NT2/D1 (cell line): Measurements from ENCODE around the gene BCL6.

Experiments
- DNase-seq: peaks from one replicate; pipeline ENCODE4 v3.0.0-alpha.2; 2011; ENCODE audit warnings: low read depth, low spot score
- H3K27me3 ChIP-seq: 2 replicates; pipeline ENCODE4 v1.6.0; 2011; ENCODE audit warnings: mild to moderate bottlenecking; ENCODE audit not compliant: insufficient read length, insufficient read depth
- H3K36me3 ChIP-seq: 2 replicates; pipeline ENCODE4 v1.6.1; 2011; ENCODE audit warnings: mild to moderate bottlenecking, low read length, mixed read lengths; ENCODE audit not compliant: insufficient read depth, insufficient read length
- H3K4me1 ChIP-seq: 2 replicates; pipeline ENCODE4 v1.5.1; 2011; ENCODE audit not compliant: insufficient read depth, insufficient read length
- H3K4me3 ChIP-seq: 2 replicates; pipeline ENCODE4 v1.5.1; 2011; ENCODE audit warnings: low read depth; ENCODE audit not compliant: insufficient read length
- H3K9ac ChIP-seq: 2 replicates; pipeline ENCODE4 v1.6.0; 2011; ENCODE audit warnings: low read depth; ENCODE audit not compliant: insufficient read length
- H3K9me3 ChIP-seq: 2 replicates; pipeline ENCODE4 v1.5.1; 2011; ENCODE audit warnings: mild to moderate bottlenecking, low read length; ENCODE audit not compliant: insufficient read depth
- SUZ12 ChIP-seq: IDR thresholded peaks from 2 replicates; pipeline ENCODE4 v1.6.1; 2011; ENCODE audit not compliant: insufficient read length, insufficient read depth; ENCODE audit errors: extremely low read depth
- YY1 ChIP-seq: IDR thresholded peaks from 2 replicates; pipeline ENCODE4 v1.6.1; 2011; ENCODE audit not compliant: insufficient read length, insufficient read depth
- ZNF274 ChIP-seq: IDR thresholded peaks from 2 replicates; pipeline ENCODE4 v1.6.1; 2011; ENCODE audit warnings: mild to moderate bottlenecking, low read depth, low read length

Gene BCL6

DNA sequence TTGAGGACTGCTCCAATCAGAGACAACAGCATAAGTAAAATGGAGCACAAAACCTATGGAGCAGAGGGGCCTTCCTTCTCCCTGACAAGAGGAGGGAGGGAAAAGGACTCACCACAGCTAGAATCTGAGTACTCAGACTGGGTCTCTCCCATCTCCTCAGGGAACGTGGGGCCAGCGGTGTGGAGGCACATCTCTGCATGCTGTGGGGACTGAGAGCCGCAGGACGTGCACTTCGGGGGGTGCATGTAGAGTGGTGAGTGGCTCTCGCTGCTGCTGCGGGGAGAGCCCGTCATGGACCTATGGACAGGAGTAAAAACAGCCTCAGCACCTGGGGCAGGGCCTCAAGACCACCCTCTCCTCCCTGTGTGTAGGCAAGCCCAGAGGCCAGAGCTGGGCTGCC is 17.0 kb downstream of the BCL6 start:
- Histone ChIP-seq H3K27me3 (no peaks in the 10 kb centered on the region), H3K4me1 (no peaks in the 10 kb centered on the region), H3K4me3 (no peak overlapping the region), H3K9ac (no peak overlapping the region), H3K9me3 (peaks cover 9% of the 10 kb centered on the region; the same call in 1 of the 2 replicates), H3K36me3 (peaks cover 83% of the 10 kb centered on the region)
- no peak for TF ChIP-seq YY1
- no peak for TF ChIP-seq ZNF274
- no peak for TF ChIP-seq SUZ12
- DNase-seq = no peak

DNA sequence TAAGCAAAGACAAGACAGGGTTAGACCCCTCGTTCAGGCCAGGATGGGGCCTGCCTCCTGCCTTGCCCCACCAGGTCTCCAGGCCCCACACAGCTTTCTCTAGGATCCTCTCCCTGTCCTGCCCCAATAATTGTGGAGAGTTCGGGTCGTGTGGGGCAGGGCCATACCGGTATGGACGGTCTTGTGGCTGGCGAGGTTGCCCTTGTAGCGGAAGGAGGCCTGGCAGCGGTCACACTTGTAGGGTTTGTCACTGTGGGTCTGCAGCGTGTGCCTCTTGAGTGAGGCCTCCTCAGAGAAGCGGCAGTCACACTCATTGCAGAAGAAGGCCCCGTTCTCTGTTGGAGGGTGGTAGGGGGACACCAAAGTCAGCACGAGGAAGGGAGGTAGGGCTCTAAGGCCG is 18.7 kb downstream of the BCL6 start:
- peaks cover 9% of the 10 kb centered on the region; the same call in 1 of the 2 replicates for H3K9me3 ChIP-seq
- H3K36me3 ChIP-seq = peaks cover 82% of the 10 kb centered on the region
- no peak for TF ChIP-seq SUZ12
- TF ChIP-seq YY1 = no peak
- DNase-seq = no peak
- H3K27me3 ChIP-seq = no peaks in the 10 kb centered on the region
- H3K4me1 ChIP-seq = no peaks in the 10 kb centered on the region
- H3K9ac ChIP-seq = no peak overlapping the region
- no peak overlapping the region for H3K4me3 ChIP-seq

DNA sequence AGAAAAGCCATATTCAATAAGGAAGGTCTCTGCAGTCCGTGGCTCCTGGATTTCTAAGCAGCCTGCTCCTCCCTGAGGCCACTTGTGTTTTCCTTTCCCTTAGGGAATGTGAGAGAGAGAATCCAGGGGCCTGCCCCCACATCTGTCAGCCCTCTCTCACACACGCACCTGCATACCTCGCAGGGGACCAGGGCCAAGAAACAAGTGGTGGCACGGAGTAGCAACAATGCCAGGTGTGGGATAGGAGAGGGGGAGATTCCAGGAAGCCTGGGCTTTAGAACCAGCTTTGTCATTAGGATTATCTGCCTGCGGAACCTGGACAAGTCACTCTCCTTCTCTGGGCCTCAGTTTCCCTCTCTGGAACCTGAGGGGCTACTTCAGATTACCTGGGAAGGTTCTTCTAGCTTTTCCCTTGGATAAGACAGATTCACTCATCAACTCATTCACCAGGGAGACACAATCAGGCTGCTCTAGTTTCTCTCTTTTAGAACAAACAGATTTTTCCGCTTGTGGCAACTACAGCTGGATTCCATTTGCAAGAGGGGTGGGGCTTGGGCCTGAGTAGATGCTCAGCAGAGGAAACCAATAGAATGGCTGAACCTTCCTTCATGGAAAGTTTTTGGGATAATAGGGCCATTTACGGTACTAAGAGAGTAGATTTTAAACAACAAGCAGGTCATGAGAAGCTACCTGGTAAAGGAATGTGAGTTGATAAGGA is 19.5 kb downstream of the BCL6 start:
- Histone ChIP-seq H3K9me3 (peaks cover 9% of the 10 kb centered on the region; the same call in 1 of the 2 replicates), H3K27me3 (no peaks in the 10 kb centered on the region), H3K4me1 (no peaks in the 10 kb centered on the region), H3K9ac (no peak overlapping the region), H3K36me3 (peaks cover 79% of the 10 kb centered on the region), H3K4me3 (no peak overlapping the region)
- TF ChIP-seq ZNF274 (no peak), YY1 (no peak), SUZ12 (no peak)
- DNase-seq = no peak

DNA sequence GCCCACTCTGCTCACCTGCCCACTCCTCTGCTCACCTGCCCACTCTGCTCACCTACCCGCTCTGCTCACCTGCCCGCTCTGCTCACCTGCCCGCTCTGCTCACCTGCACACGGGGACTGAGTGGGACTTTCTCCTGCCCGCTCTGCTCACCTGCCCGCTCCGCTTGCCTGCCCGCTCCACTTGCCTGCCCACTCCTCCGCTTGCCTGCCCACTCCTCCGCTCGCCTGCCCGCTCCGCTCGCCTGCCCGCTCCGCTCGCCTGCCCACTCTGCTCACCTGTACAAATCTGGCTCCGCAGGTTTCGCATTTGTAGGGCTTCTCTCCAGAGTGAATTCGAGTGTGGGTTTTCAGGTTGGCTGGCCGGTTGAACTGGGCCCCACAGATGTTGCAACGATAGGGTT is 20.0 kb downstream of the BCL6 start:
- Histone ChIP-seq H3K9ac (no peak overlapping the region), H3K27me3 (no peaks in the 10 kb centered on the region), H3K4me1 (no peaks in the 10 kb centered on the region), H3K4me3 (no peak overlapping the region), H3K36me3 (peaks cover 73% of the 10 kb centered on the region), H3K9me3 (peaks cover 9% of the 10 kb centered on the region; the same call in 1 of the 2 replicates)
- DNase-seq = no peak
- TF ChIP-seq YY1 (no peak), SUZ12 (no peak), ZNF274 (no peak)

DNA sequence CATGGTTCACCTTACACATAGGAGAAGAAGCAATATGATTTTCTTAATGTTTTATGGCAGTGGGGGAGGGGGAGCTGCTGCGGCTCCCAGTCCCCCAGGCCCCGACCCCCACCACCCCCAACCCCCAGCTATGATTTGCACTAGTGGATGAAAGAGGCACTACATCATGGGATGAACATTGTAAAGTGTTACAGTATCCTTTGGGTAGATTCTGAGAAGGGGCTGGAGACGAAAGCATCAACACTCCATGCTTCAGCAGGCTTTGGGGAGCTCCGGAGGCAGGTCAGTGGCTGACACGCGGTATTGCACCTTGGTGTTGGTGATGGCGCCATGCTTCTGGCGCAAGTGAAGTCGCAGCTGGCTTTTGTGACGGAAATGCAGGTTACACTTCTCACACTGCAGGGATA is 23.1 kb downstream of the BCL6 start:
- TF ChIP-seq ZNF274 (no peak), YY1 (no peak), SUZ12 (no peak)
- peaks cover 47% of the 10 kb centered on the region for H3K36me3 ChIP-seq
- H3K9ac ChIP-seq = no peak overlapping the region
- DNase-seq = no peak
- no peaks in the 10 kb centered on the region for H3K4me1 ChIP-seq
- no peak overlapping the region for H3K4me3 ChIP-seq
- H3K9me3 ChIP-seq = peaks cover 9% of the 10 kb centered on the region; the same call in 1 of the 2 replicates
- no peaks in the 10 kb centered on the region for H3K27me3 ChIP-seq

DNA sequence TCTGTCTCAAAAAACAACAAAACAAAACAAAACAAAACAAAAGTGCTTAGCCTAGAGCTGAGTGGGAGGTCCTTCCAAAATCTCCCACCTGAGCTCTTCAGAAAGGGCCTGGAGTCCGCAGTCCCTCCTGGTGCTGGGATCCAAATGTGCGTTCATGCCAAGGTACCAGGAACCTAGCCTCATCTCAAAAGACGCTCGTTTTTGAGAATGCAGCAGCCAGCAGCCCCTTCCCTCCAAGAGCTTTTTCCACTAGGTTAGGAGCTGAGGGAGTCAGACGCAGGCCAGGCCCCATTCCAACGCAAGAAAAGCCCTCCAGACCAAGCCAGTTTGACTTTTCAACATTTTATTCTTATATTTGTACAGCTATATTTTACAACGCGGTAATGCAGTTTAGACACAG is 24.2 kb downstream of the BCL6 start:
- Histone ChIP-seq H3K4me3 (no peak overlapping the region), H3K27me3 (no peaks in the 10 kb centered on the region), H3K9ac (no peak overlapping the region), H3K4me1 (no peaks in the 10 kb centered on the region), H3K9me3 (peaks cover 9% of the 10 kb centered on the region; the same call in 1 of the 2 replicates), H3K36me3 (peaks cover 36% of the 10 kb centered on the region)
- TF ChIP-seq YY1 (no peak), SUZ12 (no peak), ZNF274 (no peak)
- no peak for DNase-seq

DNA sequence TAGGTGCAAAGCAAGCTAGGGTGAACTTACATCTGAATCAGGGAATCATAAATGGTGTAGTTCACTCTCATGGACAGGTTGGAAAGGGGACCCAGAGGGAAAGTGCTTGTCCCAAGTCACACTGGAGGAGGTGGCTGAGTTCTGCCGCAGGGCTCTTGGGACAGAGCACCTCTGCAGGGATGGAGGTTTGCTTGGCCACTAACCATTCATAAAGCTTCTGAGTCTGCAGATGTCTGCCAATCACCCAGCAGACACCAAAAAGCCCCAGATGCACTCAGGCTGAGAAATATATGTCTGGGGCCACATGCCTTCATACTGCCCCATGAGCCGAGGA is 25.0 kb downstream of the BCL6 start:
- H3K9me3 ChIP-seq = peaks cover 8% of the 10 kb centered on the region; the same call in 1 of the 2 replicates
- H3K27me3 ChIP-seq = no peaks in the 10 kb centered on the region
- DNase-seq = no peak
- no peaks in the 10 kb centered on the region for H3K4me1 ChIP-seq
- peaks cover 29% of the 10 kb centered on the region for H3K36me3 ChIP-seq
- TF ChIP-seq SUZ12 = no peak
- no peak for TF ChIP-seq YY1
- TF ChIP-seq ZNF274 = no peak
- H3K9ac ChIP-seq = no peak overlapping the region
- no peak overlapping the region for H3K4me3 ChIP-seq
